ENCODE data around the gene SLTM. TPM values are rescaled to one million over a fixed set of nuclear protein-coding genes. Genes with fewer than 3 reads are reported as not detected.
A peak's percentile ranks its signal among the peaks of the same experiment; 100 is the strongest.

SLTM gene
- polyA plus RNA-seq, 1 donor from 2014 or later, result 124 TPM

GRCh38 chr15:58934521-58934920, 1.0 kb upstream of the SLTM start:
- H3K9me2 ChIP-seq (ENCODE audit: insufficient read depth, low read length), result no peaks in the 10 kb centered on the region
- H3K79me2 ChIP-seq (replicated peaks; ENCODE audit: insufficient read depth, low read length), result peaks cover 32% of the 10 kb centered on the region
- peaks cover 7% of the 10 kb centered on the region for H3F3A ChIP-seq (ENCODE audit: insufficient read depth, low read length, poor library complexity, severe bottlenecking)

GRCh38 chr15:58934114-58934447, 602 bp upstream of the SLTM start:
- Histone ChIP-seq H3K36me3 (ENCODE audit: insufficient read depth, low read length) (no peaks in the 10 kb centered on the region), H3K9me3 (ENCODE audit: low read length) (no peaks in the 10 kb centered on the region), H2AFZ (ENCODE audit: low read depth, low read length) (peak overlapping the region; percentile 95), H3K9ac (ENCODE audit: low read length) (peak overlapping the region; percentile 96), H3F3A (ENCODE audit: insufficient read depth, low read length, poor library complexity, severe bottlenecking) (peaks cover 7% of the 10 kb centered on the region), H3K27ac (ENCODE audit: low read length) (peak overlapping the region; percentile 92), H3K27me3 (ENCODE audit: insufficient read depth, low read depth, low read length) (no peaks in the 10 kb centered on the region), H3K4me2 (ENCODE audit: low read length) (peak overlapping the region; percentile 93), H4K20me1 (ENCODE audit: insufficient read depth) (no peaks in the 10 kb centered on the region), H3K79me2 (replicated peaks; ENCODE audit: insufficient read depth, low read length) (peaks cover 36% of the 10 kb centered on the region), H3K9me2 (ENCODE audit: insufficient read depth, low read length) (no peaks in the 10 kb centered on the region), H3K4me3 (ENCODE audit: low read length) (peak overlapping the region; percentile 94)
- TF ChIP-seq MXI1 (conservative IDR thresholded peaks at IDR 0.05; ENCODE audit: poor library complexity, severe bottlenecking) (no peak), CTCF (IDR thresholded peaks at IDR 0.05; ENCODE audit: poor library complexity, severe bottlenecking) (no peak), SMC3 (conservative IDR thresholded peaks at IDR 0.05; ENCODE audit: poor library complexity) (no peak), REST (IDR thresholded peaks at IDR 0.05; ENCODE audit: borderline replicate concordance) (no peak), EP300 (conservative IDR thresholded peaks at IDR 0.05; ENCODE audit: poor library complexity, severe bottlenecking) (no peak), POLR2AphosphoS5 (IDR thresholded peaks at IDR 0.05) (no peak), RAD21 (conservative IDR thresholded peaks at IDR 0.05) (no peak)

More at GRCh38 chr15:58934521-58934920, 1.0 kb upstream of the SLTM start:
- no peaks in the 10 kb centered on the region for H3K9me3 ChIP-seq (ENCODE audit: low read length)
- peak overlapping the region; percentile 94 for H3K4me3 ChIP-seq (ENCODE audit: low read length)
- TF ChIP-seq POLR2AphosphoS5 (IDR thresholded peaks at IDR 0.05), result no peak
- TF ChIP-seq CTCF (IDR thresholded peaks at IDR 0.05; ENCODE audit: poor library complexity, severe bottlenecking), result no peak
- TF ChIP-seq REST (IDR thresholded peaks at IDR 0.05; ENCODE audit: borderline replicate concordance), result no peak
- no peak for TF ChIP-seq TAF1 (IDR thresholded peaks at IDR 0.05; ENCODE audit: low read depth)
- no peak for TF ChIP-seq EZH2 (IDR thresholded peaks at IDR 0.05; ENCODE audit: borderline replicate concordance, insufficient read depth, low read length, poor library complexity, severe bottlenecking)
- no peak for TF ChIP-seq EP300 (conservative IDR thresholded peaks at IDR 0.05; ENCODE audit: poor library complexity, severe bottlenecking)
- no peak for TF ChIP-seq MXI1 (conservative IDR thresholded peaks at IDR 0.05; ENCODE audit: poor library complexity, severe bottlenecking)
- TF ChIP-seq SMC3 (conservative IDR thresholded peaks at IDR 0.05; ENCODE audit: poor library complexity), result no peak
- no peak for TF ChIP-seq RAD21 (conservative IDR thresholded peaks at IDR 0.05)
- no peaks in the 10 kb centered on the region for H3K36me3 ChIP-seq (ENCODE audit: insufficient read depth, low read length)
- H3K4me2 ChIP-seq (ENCODE audit: low read length), result peak overlapping the region; percentile 93
- no peaks in the 10 kb centered on the region for H4K20me1 ChIP-seq (ENCODE audit: insufficient read depth)
- H3K9ac ChIP-seq (ENCODE audit: low read length), result peak overlapping the region; percentile 96
- H2AFZ ChIP-seq (ENCODE audit: low read depth, low read length), result peak overlapping the region; percentile 95
- H3K27me3 ChIP-seq (ENCODE audit: insufficient read depth, low read depth, low read length), result no peaks in the 10 kb centered on the region
- H3K27ac ChIP-seq (ENCODE audit: low read length), result peak overlapping the region; percentile 92
